ENCODE results near the gene MAGI2.

MAGI2 gene

GRCh38 chr7:78900806-78901205 lies 552.7 kb downstream of the MAGI2 start:
- H3F3A ChIP-seq (ENCODE audit: insufficient read depth) = no peaks in the 10 kb centered on the region
- H4K20me1 ChIP-seq (ENCODE audit: low read depth, low read length) = no peaks in the 10 kb centered on the region
- no peaks in the 10 kb centered on the region for H3K9me3 ChIP-seq (ENCODE audit: insufficient read depth, low read length)
- no peak overlapping the region for H2AFZ ChIP-seq (ENCODE audit: low read depth, low read length, severe bottlenecking)
- no peak overlapping the region for H3K4me2 ChIP-seq (ENCODE audit: low read depth, low read length, poor library complexity, severe bottlenecking)
- H3K27me3 ChIP-seq (ENCODE audit: low read length) = no peaks in the 10 kb centered on the region
- no peak for TF ChIP-seq EZH2phosphoT487 (conservative IDR thresholded peaks at IDR 0.05; ENCODE audit: low read length)
- TF ChIP-seq, protein P1, sequence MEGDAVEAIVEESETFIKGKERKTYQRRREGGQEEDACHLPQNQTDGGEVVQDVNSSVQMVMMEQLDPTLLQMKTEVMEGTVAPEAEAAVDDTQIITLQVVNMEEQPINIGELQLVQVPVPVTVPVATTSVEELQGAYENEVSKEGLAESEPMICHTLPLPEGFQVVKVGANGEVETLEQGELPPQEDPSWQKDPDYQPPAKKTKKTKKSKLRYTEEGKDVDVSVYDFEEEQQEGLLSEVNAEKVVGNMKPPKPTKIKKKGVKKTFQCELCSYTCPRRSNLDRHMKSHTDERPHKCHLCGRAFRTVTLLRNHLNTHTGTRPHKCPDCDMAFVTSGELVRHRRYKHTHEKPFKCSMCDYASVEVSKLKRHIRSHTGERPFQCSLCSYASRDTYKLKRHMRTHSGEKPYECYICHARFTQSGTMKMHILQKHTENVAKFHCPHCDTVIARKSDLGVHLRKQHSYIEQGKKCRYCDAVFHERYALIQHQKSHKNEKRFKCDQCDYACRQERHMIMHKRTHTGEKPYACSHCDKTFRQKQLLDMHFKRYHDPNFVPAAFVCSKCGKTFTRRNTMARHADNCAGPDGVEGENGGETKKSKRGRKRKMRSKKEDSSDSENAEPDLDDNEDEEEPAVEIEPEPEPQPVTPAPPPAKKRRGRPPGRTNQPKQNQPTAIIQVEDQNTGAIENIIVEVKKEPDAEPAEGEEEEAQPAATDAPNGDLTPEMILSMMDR (IDR thresholded peaks at IDR 0.05; ENCODE audit: insufficient read depth, low read length, poor library complexity, severe bottlenecking) = no peak
- H3K79me2 ChIP-seq (ENCODE audit: insufficient read depth, low read length) = no peaks in the 10 kb centered on the region
- no peak overlapping the region for H3K27ac ChIP-seq (ENCODE audit: low read depth, low read length)
- no peaks in the 10 kb centered on the region for H3K9me2 ChIP-seq (replicated peaks; ENCODE audit: insufficient read depth, low read length)
- no peak overlapping the region for H3K9ac ChIP-seq (ENCODE audit: low read length)
- no peaks in the 10 kb centered on the region for H3K36me3 ChIP-seq (ENCODE audit: low read length)
- H3K4me3 ChIP-seq (ENCODE audit: insufficient read depth, low read length, poor library complexity, severe bottlenecking) = no peak overlapping the region

GRCh38 chr7:78895393-78895792 lies 558.1 kb downstream of the MAGI2 start:
- H3K27ac ChIP-seq (ENCODE audit: low read depth, low read length) = no peak overlapping the region
- H3K4me2 ChIP-seq (ENCODE audit: low read depth, low read length, poor library complexity, severe bottlenecking) = no peak overlapping the region
- no peaks in the 10 kb centered on the region for H3K27me3 ChIP-seq (ENCODE audit: low read length)
- H3F3A ChIP-seq (ENCODE audit: insufficient read depth) = no peaks in the 10 kb centered on the region
- no peaks in the 10 kb centered on the region for H3K79me2 ChIP-seq (ENCODE audit: insufficient read depth, low read length)
- no peak overlapping the region for H3K4me3 ChIP-seq (ENCODE audit: insufficient read depth, low read length, poor library complexity, severe bottlenecking)
- H3K36me3 ChIP-seq (ENCODE audit: low read length) = no peaks in the 10 kb centered on the region
- H3K9ac ChIP-seq (ENCODE audit: low read length) = no peak overlapping the region
- no peaks in the 10 kb centered on the region for H3K9me2 ChIP-seq (replicated peaks; ENCODE audit: insufficient read depth, low read length)
- H4K20me1 ChIP-seq (ENCODE audit: low read depth, low read length) = no peaks in the 10 kb centered on the region
- no peak overlapping the region for H2AFZ ChIP-seq (ENCODE audit: low read depth, low read length, severe bottlenecking)
- H3K9me3 ChIP-seq (ENCODE audit: insufficient read depth, low read length) = no peaks in the 10 kb centered on the region
- TF ChIP-seq, protein P1 (IDR thresholded peaks at IDR 0.05; ENCODE audit: insufficient read depth, low read length, poor library complexity, severe bottlenecking) = no peak
- TF ChIP-seq EZH2phosphoT487 (conservative IDR thresholded peaks at IDR 0.05; ENCODE audit: low read length) = no peak

DNA sequence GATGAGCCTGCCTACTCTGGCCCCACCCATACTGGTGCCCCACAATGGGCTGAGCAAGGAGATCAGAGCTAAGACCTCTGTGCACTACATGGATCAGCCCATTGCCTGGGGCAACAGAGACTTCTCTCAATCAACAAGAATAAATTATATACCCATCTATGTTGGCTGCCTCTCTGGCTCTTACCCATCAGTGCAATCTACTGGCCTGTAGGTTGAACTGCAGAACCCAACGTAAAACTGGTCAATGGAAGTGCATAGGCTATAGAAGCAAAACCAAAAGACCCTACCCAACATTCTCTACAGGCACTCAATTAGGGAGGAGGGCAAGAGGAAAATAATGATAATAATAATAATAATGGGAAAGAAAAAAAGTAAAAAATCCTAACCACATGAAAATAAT lies 574.3 kb downstream of the MAGI2 start:
- Histone ChIP-seq H2AFZ (ENCODE audit: low read depth, low read length, severe bottlenecking) (no peak overlapping the region), H3K27ac (ENCODE audit: low read depth, low read length) (no peak overlapping the region), H3K9me2 (replicated peaks; ENCODE audit: insufficient read depth, low read length) (no peaks in the 10 kb centered on the region), H3K9ac (ENCODE audit: low read length) (no peak overlapping the region), H3K4me2 (ENCODE audit: low read depth, low read length, poor library complexity, severe bottlenecking) (no peak overlapping the region), H3K27me3 (ENCODE audit: low read length) (no peaks in the 10 kb centered on the region), H4K20me1 (ENCODE audit: low read depth, low read length) (no peaks in the 10 kb centered on the region), H3K36me3 (ENCODE audit: low read length) (no peaks in the 10 kb centered on the region), H3K9me3 (ENCODE audit: insufficient read depth, low read length) (no peaks in the 10 kb centered on the region), H3K79me2 (ENCODE audit: insufficient read depth, low read length) (no peaks in the 10 kb centered on the region), H3F3A (ENCODE audit: insufficient read depth) (no peaks in the 10 kb centered on the region), H3K4me3 (ENCODE audit: insufficient read depth, low read length, poor library complexity, severe bottlenecking) (no peak overlapping the region)
- no peak for TF ChIP-seq EZH2phosphoT487 (conservative IDR thresholded peaks at IDR 0.05; ENCODE audit: low read length)
- TF ChIP-seq, protein P1 (IDR thresholded peaks at IDR 0.05; ENCODE audit: insufficient read depth, low read length, poor library complexity, severe bottlenecking) = no peak
